ENCODE data around the gene CD200. TPM values are rescaled to one million over a fixed set of nuclear protein-coding genes. Genes with fewer than 3 reads are reported as not detected.

The CD200 gene
- total RNA-seq, 4 donors from 2014 or later: 15.6 to 31.8 (median 23.6) TPM

DNA sequence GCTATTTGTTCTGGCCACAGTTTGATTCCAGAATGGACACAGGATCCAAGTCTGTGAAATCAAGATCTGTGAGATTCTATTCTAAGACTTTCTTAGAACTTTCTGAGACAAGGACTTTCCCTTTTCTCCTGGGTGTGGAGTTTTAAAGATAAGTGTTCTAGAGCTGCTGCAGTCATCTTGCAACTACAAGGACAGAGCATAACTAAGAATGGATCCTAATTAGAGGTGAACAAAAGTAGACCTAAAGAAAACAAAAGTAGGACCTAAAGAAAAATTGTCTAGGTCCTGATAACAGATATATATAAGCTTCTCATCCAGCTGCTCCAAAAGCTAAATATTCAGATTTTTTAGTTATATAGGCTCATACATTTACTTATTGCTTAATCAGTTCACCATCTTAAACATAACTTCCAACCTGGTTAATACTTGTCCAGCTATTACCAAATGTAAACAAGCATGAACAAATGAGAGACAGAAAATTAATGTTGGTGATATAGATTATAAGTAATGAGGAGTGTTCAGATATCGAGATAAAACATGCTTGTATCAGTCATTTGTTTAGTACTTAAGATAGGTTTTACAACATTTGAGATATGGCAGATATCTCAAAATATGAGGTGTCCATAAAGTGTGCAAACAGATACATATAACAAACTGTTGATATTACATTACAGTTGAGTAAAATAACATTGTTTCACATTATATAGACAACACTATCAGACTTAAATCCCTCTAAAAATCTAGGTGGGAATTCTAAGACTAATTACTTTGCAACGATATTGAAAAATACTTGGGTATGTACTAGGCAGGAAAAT, 75.1 kb downstream of the CD200 start:
- TF ChIP-seq, protein P1, sequence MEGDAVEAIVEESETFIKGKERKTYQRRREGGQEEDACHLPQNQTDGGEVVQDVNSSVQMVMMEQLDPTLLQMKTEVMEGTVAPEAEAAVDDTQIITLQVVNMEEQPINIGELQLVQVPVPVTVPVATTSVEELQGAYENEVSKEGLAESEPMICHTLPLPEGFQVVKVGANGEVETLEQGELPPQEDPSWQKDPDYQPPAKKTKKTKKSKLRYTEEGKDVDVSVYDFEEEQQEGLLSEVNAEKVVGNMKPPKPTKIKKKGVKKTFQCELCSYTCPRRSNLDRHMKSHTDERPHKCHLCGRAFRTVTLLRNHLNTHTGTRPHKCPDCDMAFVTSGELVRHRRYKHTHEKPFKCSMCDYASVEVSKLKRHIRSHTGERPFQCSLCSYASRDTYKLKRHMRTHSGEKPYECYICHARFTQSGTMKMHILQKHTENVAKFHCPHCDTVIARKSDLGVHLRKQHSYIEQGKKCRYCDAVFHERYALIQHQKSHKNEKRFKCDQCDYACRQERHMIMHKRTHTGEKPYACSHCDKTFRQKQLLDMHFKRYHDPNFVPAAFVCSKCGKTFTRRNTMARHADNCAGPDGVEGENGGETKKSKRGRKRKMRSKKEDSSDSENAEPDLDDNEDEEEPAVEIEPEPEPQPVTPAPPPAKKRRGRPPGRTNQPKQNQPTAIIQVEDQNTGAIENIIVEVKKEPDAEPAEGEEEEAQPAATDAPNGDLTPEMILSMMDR (IDR thresholded peaks at IDR 0.05): no peak
- TF ChIP-seq POLR2A (IDR thresholded peaks at IDR 0.05): no peak
- Histone ChIP-seq H3K27me3 (no peaks in the 10 kb centered on the region), H3K27ac (no peak overlapping the region), H3K36me3 (no peaks in the 10 kb centered on the region), H3K4me3 (no peak overlapping the region), H3K9me3 (no peaks in the 10 kb centered on the region), H3K4me1 (no peaks in the 10 kb centered on the region)
- no peak for DNase-seq
- intact Hi-C loops (cut with DNase I; ENCODE audit: low total_unique reads): no loop called here

DNA sequence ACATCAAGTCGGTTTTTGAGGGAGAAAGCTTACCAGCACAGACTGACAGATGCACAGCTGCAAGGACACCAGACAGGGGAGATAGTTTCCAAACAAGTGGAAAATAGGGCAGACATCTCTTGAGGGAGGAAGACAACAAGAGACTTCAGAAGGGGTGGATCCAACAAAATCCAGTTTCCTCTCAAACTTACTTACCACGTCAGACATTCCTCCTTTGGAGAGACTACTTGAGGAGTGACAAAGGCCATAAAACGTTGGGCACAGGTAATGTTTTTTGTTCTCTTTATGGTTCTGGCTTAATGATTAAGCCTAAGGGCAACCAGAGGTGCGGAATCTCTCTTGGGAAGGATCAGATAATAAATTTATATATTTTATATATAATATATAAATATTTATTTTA, 76.1 kb downstream of the CD200 start:
- H3K4me1 ChIP-seq: no peaks in the 10 kb centered on the region
- no peak overlapping the region for H3K27ac ChIP-seq
- no peaks in the 10 kb centered on the region for H3K27me3 ChIP-seq
- DNase-seq: no peak
- no peaks in the 10 kb centered on the region for H3K9me3 ChIP-seq
- no peaks in the 10 kb centered on the region for H3K36me3 ChIP-seq
- no peak for TF ChIP-seq POLR2A (IDR thresholded peaks at IDR 0.05)
- H3K4me3 ChIP-seq: no peak overlapping the region
- intact Hi-C loops (cut with DNase I; ENCODE audit: low total_unique reads): no loop called here

DNA sequence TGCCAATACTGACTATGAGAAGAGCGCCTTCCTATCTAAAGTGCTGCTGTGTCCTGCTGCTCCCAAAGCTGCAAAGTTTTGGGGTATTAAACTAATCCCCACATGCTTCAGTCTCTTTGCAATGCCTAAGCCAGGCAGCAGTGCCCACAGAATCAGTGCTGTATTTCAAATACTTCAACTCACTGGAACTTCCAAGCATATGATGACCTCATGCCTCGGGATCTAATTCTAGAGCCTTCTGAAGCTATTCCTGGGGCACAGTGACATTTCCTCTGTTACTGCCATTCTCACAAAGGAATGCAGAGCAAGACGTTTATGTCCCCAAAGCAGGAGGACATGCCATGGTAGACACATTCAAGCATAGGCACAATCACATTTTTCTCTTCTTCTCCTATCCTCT, 78.5 kb downstream of the CD200 start:
- no peaks in the 10 kb centered on the region for H3K9me3 ChIP-seq
- intact Hi-C loops (cut with DNase I; ENCODE audit: low total_unique reads): no loop called here
- H3K27ac ChIP-seq: no peak overlapping the region

More for the DNA sequence above, 78.5 kb downstream of the CD200 start:
- Histone ChIP-seq H3K36me3 (no peaks in the 10 kb centered on the region), H3K27me3 (no peaks in the 10 kb centered on the region), H3K4me1 (no peaks in the 10 kb centered on the region), H3K4me3 (no peak overlapping the region)
- TF ChIP-seq, protein P1 (IDR thresholded peaks at IDR 0.05): no peak
- peak in 1 of 2 donors; percentile 15 for TF ChIP-seq POLR2A (IDR thresholded peaks at IDR 0.05)
- DNase-seq: no peak

Other genes with a start within 250 kb of the CD200 start
- 1 to 10 TPM in 2 of 4 donors, under 1 TPM in 2; 0.51 to 4.4 (median 1.5) TPM for gene C3orf52, start 246.8 kb upstream of the CD200 start, total RNA-seq
- gene GCSAM, start 199.9 kb upstream of the CD200 start, total RNA-seq: under 1 TPM in 1 of 4 donors, not detected in 3; 0.14 TPM
- 1 to 10 TPM in 1 of 4 donors, under 1 TPM in 1, not detected in 2; 0.49 to 1.7 TPM for gene SLC9C1, start 38.9 kb upstream of the CD200 start, total RNA-seq
- under 1 TPM in 2 of 4 donors, not detected in 2; 0.62 to 0.70 TPM for gene BTLA, start 166.3 kb downstream of the CD200 start, total RNA-seq
- 10 to 100 TPM; 25.1 to 47.9 (median 44.6) TPM for gene ATG3, start 228.8 kb downstream of the CD200 start, total RNA-seq
- 10 to 100 TPM; 11.5 to 73.4 (median 40.4) TPM for gene SLC35A5, start 228.9 kb downstream of the CD200 start, total RNA-seq

All from uterus (tissue), 4 donors.